ENCODE results near the gene MCM5.

DNA sequence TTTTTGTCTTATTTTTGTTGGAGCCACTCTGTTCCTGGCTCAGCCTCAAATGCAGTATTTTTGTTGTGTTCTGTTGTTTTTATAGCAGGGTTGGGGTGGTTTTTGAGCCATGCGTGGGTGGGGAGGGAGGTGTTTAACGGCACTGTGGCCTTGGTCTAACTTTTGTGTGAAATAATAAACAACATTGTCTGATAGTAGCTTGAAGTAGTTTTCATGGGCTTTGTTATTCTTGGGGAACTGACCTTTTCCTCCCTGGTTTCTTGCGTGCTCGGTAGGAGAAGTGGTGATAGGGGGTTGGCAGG, 6.0 kb upstream of the MCM5 start:
- TF ChIP-seq POLR2AphosphoS5 (IDR thresholded peaks at IDR 0.05; ENCODE audit: borderline replicate concordance, low read depth, low read length) (no peak), FOXP2 (optimal IDR thresholded peaks at IDR 0.05; ENCODE audit: control extremely low read depth, extremely low read length, insufficient read depth) (no peak)
